Aorta (tissue), 5 donors: Measurements from ENCODE around the gene CNTNAP4. TPM values are rescaled to one million over a fixed set of nuclear protein-coding genes. Genes with fewer than 3 reads are reported as not detected.

Source experiments
- ATAC-seq: fragments of 200-7000 bp; cut with Tn5 transposase; one replicate; pipeline ENCODE4 v1.9.1; 2022; ENCODE audit warnings: moderate library complexity; ENCODE audit not compliant: low FRiP score
- DNase-seq, 2 donors: peaks; one replicate each; pipeline ENCODE4 v3.0.0-alpha.2; 2020
- H3K27ac ChIP-seq, 2 donors: one replicate each; pipeline ENCODE4 v1.5.1; 2013; ENCODE audit warnings: low read length in 2 of 2, mild to moderate bottlenecking in 2 of 2, moderate library complexity in 2 of 2, control low read depth in 1 of 2, inconsistent platforms in 1 of 2, low read depth in 1 of 2
- H3K27me3 ChIP-seq, 2 donors: one replicate each; pipeline ENCODE4 v1.6.1; 2013; ENCODE audit warnings: control low read depth in 1 of 2, low read length in 1 of 2, mild to moderate bottlenecking in 1 of 2, moderate library complexity in 1 of 2; ENCODE audit not compliant: insufficient read depth in 2 of 2, control insufficient read depth in 1 of 2
- H3K36me3 ChIP-seq, 2 donors: one replicate each; pipeline ENCODE4 v1.6.1; 2013; ENCODE audit warnings: control low read depth in 1 of 2, low read length in 1 of 2, mild to moderate bottlenecking in 1 of 2; ENCODE audit not compliant: insufficient read depth in 2 of 2, control insufficient read depth in 1 of 2
- H3K4me1 ChIP-seq, 2 donors: one replicate each; pipeline ENCODE4 v1.6.1; 2013; ENCODE audit warnings: low read length in 2 of 2, control low read depth in 1 of 2, mild to moderate bottlenecking in 1 of 2, moderate library complexity in 1 of 2; ENCODE audit not compliant: insufficient read depth in 2 of 2, control insufficient read depth in 1 of 2
- H3K4me3 ChIP-seq, 2 donors: one replicate each; pipeline ENCODE4 v1.5.1; 2013; ENCODE audit warnings: low read length in 2 of 2, control low read depth in 1 of 2, mild to moderate bottlenecking in 1 of 2
- H3K9me3 ChIP-seq: one replicate; pipeline ENCODE4 v1.6.1; 2013; ENCODE audit warnings: mild to moderate bottlenecking, low read length; ENCODE audit not compliant: control insufficient read depth
- WGBS, 2 donors: extraction: QIAGEN DNeasy Blood & Tissue Kit; methylation state at CpG; one replicate each; pipeline ENCODE4 v1.1.7; 2013; 5-methylcytosine and 5-hydroxymethylcytosine counted together
- intact Hi-C, 2 donors: fragments of 100-400 bp; cut with DNase I; formaldehyde crosslinking; loops; one replicate each; pipeline versions ENCODE4 v1.14.2 to v1.15.0; 2022
- polyA plus RNA-seq, 2 donors: library from polyadenylated mRNA; stranded (reverse); fragments of 200-250 nt; gene quantifications; one replicate each; pipeline ENCODE4 v1.2.3, GENCODE V29; 2013
- total RNA-seq, 2 donors: library from RNA; stranded (reverse); fragmentation: NEBNext Ultra II Directional; extraction: Animal tissue kit (Norgen Biotek cat#: 25700); gene quantifications; one replicate each; pipeline ENCODE4 v1.2.1, GENCODE V29; 2021
- donor health status: healthy with polysubstance abuse.
- donor health status: Bipolar disorder and iron deficiency.
- donor health status: DM: no; HTN: no; CAD: no.
- donor health status: DM: no; HTN: no; CAD: no.
- donor health status: DM: yes; HTN: yes; CAD: no.

CNTNAP4 gene
- total and polyA plus RNA-seq, 4 donors, result not detected

- DNase-seq, result no peak
- WGBS, 2 donors, result 49 to 59% methylated on average over 4 of the region's 4 CpGs
- no peak for ATAC-seq
- Histone ChIP-seq H3K9me3 (peaks cover 1% of the 10 kb centered on the region), H3K36me3 (no peaks in the 10 kb centered on the region), H3K4me3 (no peak overlapping the region), H3K27ac (no peak overlapping the region), H3K27me3 (no peaks in the 10 kb centered on the region), H3K4me1 (no peaks in the 10 kb centered on the region)
- intact Hi-C loops, result no loop called here
Observed at GRCh38 chr16:76396977-76397376, 119.8 kb downstream of the CNTNAP4 start.

- intact Hi-C loops, result no loop called here
- Histone ChIP-seq H3K27me3 (no peaks in the 10 kb centered on the region), H3K27ac (no peak overlapping the region), H3K9me3 (no peaks in the 10 kb centered on the region), H3K4me3 (no peak overlapping the region), H3K36me3 (no peaks in the 10 kb centered on the region), H3K4me1 (no peaks in the 10 kb centered on the region)
- DNase-seq (no peak), ATAC-seq (no peak)
- WGBS, 2 donors, result 62 to 69% methylated on average over 1 of the region's 1 CpG
Observed at GRCh38 chr16:76409706-76410105, 132.5 kb downstream of the CNTNAP4 start.

GRCh38 chr16:76421571-76421970 lies 144.4 kb downstream of the CNTNAP4 start:
- intact Hi-C loops, result no loop called here
- no peaks in the 10 kb centered on the region for H3K27me3 ChIP-seq
- ATAC-seq, result no peak

GRCh38 chr16:76428858-76429257 lies 151.7 kb downstream of the CNTNAP4 start:
- H3K9me3 ChIP-seq, result no peaks in the 10 kb centered on the region
- H3K4me3 ChIP-seq, result no peak overlapping the region
- H3K27me3 ChIP-seq, result no peaks in the 10 kb centered on the region
- H3K27ac ChIP-seq, result no peak overlapping the region
- DNase-seq (no peak), ATAC-seq (no peak)
- intact Hi-C loops, result no loop called here
- 83 to 86% methylated on average over 5 of the region's 5 CpGs for WGBS, 2 donors
- H3K4me1 ChIP-seq, result no peaks in the 10 kb centered on the region
- H3K36me3 ChIP-seq, result no peaks in the 10 kb centered on the region

More at GRCh38 chr16:76421571-76421970, 144.4 kb downstream of the CNTNAP4 start:
- 27 to 38% methylated on average over 2 of the region's 2 CpGs for WGBS, 2 donors
- Histone ChIP-seq H3K4me1 (no peaks in the 10 kb centered on the region), H3K36me3 (no peaks in the 10 kb centered on the region), H3K4me3 (no peak overlapping the region), H3K27ac (no peak overlapping the region), H3K9me3 (no peaks in the 10 kb centered on the region)
- DNase-seq, result no peak

- ATAC-seq (no peak), DNase-seq (no peak)
- intact Hi-C loops, result no loop called here
- Histone ChIP-seq H3K27ac (no peak overlapping the region), H3K27me3 (no peaks in the 10 kb centered on the region), H3K4me1 (no peaks in the 10 kb centered on the region), H3K36me3 (no peaks in the 10 kb centered on the region), H3K4me3 (no peak overlapping the region), H3K9me3 (no peaks in the 10 kb centered on the region)
- 67 to 73% methylated on average over 3 of the region's 3 CpGs for WGBS, 2 donors
Observed at GRCh38 chr16:76441391-76441790, 164.2 kb downstream of the CNTNAP4 start.

- 64 to 71% methylated on average over 3 of the region's 3 CpGs for WGBS, 2 donors
- no peaks in the 10 kb centered on the region for H3K4me1 ChIP-seq
- no peaks in the 10 kb centered on the region for H3K36me3 ChIP-seq
- intact Hi-C loops, result no loop called here
- no peak overlapping the region for H3K27ac ChIP-seq
- H3K4me3 ChIP-seq, result no peak overlapping the region
- ATAC-seq (no peak), DNase-seq (no peak)
- H3K27me3 ChIP-seq, result no peaks in the 10 kb centered on the region
- no peaks in the 10 kb centered on the region for H3K9me3 ChIP-seq
Observed at GRCh38 chr16:76441876-76442275, 164.7 kb downstream of the CNTNAP4 start.

- Histone ChIP-seq H3K27ac (no peak overlapping the region), H3K4me3 (no peak overlapping the region), H3K9me3 (no peaks in the 10 kb centered on the region), H3K4me1 (no peaks in the 10 kb centered on the region), H3K27me3 (peaks cover 0 to 2% of the 10 kb centered on the region in 2 donors), H3K36me3 (no peaks in the 10 kb centered on the region)
- WGBS, 2 donors, result 93 to 95% methylated on average over 1 of the region's 1 CpG
- DNase-seq (no peak), ATAC-seq (no peak)
- intact Hi-C loops, result no loop called here
Observed at GRCh38 chr16:76443973-76444372, 166.8 kb downstream of the CNTNAP4 start.

GRCh38 chr16:76444832-76445231 lies 167.6 kb downstream of the CNTNAP4 start:
- WGBS, 2 donors, result 55 to 57% methylated on average over 3 of the region's 3 CpGs
- Histone ChIP-seq H3K4me3 (no peak overlapping the region), H3K27me3 (peaks cover 0 to 2% of the 10 kb centered on the region in 2 donors), H3K9me3 (no peaks in the 10 kb centered on the region), H3K36me3 (no peaks in the 10 kb centered on the region), H3K4me1 (no peaks in the 10 kb centered on the region), H3K27ac (no peak overlapping the region)
- DNase-seq (no peak), ATAC-seq (no peak)
- intact Hi-C loops, result no loop called here

GRCh38 chr16:76445815-76446214 lies 168.6 kb downstream of the CNTNAP4 start:
- DNase-seq, result no peak
- no peak for ATAC-seq
- no peak overlapping the region for H3K27ac ChIP-seq
- WGBS, 2 donors, result 76 to 78% methylated on average over 3 of the region's 3 CpGs
- intact Hi-C loops, result no loop called here
- no peaks in the 10 kb centered on the region for H3K36me3 ChIP-seq
- no peaks in the 10 kb centered on the region for H3K9me3 ChIP-seq
- H3K27me3 ChIP-seq, result peaks cover 0 to 2% of the 10 kb centered on the region in 2 donors
- H3K4me1 ChIP-seq, result no peaks in the 10 kb centered on the region
- H3K4me3 ChIP-seq, result no peak overlapping the region
